HG03469 (cell line): Measurements from ENCODE around the gene INCA1.

Experiments used
- ATAC-seq: cut with Tn5 transposase; IDR thresholded peaks from one replicate; pipeline ENCODE4 v1.9.1; 2021; ENCODE audit warnings: mild to moderate bottlenecking, moderate library complexity, moderate number of reproducible peaks; ENCODE audit not compliant: unreplicated experiment

The INCA1 gene

DNA sequence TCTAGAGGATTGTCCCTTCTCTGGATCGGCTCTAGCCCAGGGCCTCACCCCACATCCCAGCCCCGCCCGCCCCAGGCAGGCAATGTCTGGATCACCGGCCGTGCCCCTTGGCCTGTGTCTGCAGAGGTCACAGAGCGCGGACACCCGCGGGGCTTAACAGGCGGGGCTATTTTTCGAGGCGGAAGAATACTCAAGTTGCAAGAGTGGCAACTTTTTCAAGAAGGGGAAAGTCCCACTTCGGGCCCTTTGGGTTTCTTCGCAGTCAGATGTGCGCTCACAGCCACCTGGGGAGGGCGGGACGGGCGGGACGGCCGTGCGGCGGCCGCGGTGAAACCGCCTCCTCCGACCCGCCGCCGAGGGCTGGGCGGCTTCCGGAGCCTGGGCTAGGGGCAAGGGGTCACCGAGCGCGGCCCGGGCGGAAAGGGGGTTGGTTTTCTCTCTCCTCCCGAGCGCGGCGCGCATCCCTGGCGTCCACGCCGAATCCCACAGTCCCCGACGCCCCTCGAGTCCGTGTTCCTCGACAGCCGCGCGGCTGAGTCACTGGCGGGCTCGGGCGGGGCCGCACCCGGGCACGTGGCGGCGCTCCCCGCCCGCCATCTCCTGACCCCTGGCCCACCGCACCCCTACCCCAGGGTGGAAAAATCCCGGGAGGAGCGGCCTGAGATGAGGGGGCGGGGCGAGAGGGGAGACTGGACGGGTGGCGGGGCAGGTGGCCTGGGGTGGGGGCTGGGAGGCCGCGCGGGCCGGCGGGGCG is 47.8 kb downstream of the INCA1 start:
- no peak for ATAC-seq

DNA sequence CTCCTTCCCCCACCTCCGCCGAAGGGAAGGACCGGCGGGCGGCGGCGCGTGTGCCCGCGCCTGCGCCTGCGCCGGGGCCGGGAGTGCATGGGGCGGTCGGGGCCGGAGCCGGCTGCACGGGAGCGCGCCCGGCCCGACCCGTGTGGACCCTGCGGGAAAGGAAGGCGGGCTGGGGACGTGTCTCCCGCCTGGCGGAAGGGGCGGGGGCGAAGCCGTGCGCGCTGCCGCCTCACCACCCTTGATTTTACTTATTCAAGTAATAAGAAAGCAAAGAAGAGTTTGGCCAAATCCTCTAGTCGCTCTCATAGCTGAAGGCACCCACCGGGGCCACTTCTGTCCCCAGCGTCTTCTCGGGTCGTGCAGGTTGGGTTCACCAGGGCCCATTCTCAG is 48.4 kb downstream of the INCA1 start:
- ATAC-seq = no peak

GRCh38 chr17:4948166-4948930 is 49.0 kb downstream of the INCA1 start, which contains the start of gene PFN1:
Gene PFN1 (minus strand): TSS chr17:4948530. CDS start chr17:4948394, 136 bp downstream.
- ATAC-seq = no peak

DNA sequence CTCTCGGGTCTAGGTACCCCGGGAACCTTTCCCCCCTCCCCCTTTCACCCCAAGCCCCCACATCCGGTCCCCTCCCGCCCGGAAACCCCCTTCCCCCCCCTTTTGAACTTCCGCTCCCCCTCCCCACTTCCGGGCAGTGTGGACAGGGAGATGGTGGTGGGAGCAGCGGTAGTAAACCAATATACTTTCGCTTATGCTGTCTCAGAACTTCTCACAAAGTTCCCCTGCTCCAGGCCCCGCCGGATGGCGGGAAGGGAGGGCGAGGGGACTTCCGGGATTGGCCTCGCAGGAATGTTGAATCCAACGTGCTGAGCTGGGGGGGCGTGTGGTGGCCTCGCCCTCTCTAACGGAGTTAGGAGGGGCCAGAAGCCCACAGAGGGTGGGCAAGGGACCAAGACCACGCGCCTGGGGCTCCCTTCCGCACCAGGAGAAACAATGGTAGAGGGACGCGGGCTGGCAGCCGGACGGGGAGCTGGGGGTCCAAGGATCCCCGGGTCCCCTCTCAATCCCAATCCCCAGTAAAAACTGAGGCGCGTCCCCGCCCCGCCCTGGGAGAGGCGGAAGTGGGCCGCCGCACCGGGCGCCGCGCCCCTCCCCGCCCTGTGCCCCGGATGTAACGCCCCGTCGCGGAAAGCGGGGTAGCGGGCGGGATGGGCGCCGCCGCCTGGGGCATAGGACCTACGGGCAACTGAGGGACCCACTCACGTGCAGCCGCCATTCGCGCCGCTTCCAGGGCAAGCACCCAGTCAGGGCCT is 49.7 kb downstream of the INCA1 start:
- no peak for ATAC-seq

DNA sequence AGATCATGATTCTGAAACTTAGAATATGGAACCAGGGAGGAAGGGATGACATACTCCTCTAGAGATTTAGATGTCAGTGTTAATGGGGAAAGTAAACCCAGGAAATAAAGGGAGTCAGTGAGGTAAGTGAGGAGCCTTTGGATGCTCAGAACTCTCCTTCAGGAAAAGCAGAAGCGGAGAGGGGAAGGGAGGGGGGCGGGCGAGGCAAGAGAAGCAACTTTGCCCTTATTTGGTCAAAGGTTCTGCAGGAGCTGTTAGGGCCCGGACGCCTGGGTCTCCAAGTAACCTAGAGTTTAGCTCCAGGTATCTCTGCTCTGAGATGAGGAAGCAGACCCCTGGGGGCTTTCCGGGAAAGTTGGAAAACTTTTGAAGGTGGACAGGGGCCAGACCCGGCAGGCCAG is 50.3 kb downstream of the INCA1 start:
- no peak for ATAC-seq

DNA sequence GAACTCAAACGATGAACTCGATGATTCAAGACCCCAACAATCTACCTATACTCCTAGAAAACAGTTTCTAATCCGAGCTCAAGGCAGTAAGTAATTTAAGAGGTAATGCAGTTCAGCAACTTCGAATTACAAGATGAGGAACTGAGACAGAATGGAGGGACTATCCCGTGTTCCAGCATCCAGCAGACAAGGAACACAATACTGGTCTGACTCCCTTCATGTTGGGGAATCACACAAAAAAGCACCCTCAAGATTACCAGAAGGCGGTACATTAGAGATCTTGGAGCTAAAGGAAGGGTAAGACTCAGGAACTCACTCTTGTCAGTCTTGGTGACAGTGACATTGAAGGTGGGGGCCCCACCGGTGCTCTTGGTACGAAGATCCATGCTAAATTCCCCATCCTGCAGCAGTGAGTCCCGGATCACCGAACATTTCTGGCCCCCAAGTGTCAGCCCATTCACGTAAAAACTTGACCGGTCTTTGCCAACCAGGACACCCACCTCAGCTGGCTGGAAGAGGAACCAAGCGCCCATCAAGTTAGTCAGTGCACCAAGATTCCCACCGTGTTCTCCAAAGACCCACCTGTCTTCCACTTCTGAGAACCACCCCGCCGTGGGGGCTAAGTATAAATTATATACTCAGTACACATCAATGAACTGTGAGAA is 50.9 kb downstream of the INCA1 start:
- ATAC-seq = no peak

DNA sequence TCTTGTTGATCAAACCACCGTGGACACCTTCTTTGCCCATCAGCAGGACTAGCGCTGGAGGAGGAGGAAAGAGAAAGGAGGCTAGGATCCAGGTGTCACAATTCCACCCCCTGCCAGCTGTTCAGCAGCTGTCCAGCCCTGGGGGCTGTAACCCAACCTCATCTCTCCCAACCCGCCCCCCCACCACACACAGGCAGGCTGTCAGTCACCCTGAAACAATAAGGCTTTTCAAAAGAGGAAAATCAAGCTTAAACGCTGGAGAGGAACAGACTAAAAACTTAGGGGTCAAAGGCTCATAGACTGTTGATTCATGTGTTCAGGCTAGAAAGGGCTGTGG is 51.4 kb downstream of the INCA1 start:
- no peak for ATAC-seq

GRCh38 chr17:4945176-4945943 is 52.0 kb downstream of the INCA1 start:
- no peak for ATAC-seq

- ATAC-seq = no peak
Observed at GRCh38 chr17:4944554-4945175, 52.7 kb downstream of the INCA1 start.

GRCh38 chr17:4944163-4944553 is 53.2 kb downstream of the INCA1 start:
- no peak for ATAC-seq

DNA sequence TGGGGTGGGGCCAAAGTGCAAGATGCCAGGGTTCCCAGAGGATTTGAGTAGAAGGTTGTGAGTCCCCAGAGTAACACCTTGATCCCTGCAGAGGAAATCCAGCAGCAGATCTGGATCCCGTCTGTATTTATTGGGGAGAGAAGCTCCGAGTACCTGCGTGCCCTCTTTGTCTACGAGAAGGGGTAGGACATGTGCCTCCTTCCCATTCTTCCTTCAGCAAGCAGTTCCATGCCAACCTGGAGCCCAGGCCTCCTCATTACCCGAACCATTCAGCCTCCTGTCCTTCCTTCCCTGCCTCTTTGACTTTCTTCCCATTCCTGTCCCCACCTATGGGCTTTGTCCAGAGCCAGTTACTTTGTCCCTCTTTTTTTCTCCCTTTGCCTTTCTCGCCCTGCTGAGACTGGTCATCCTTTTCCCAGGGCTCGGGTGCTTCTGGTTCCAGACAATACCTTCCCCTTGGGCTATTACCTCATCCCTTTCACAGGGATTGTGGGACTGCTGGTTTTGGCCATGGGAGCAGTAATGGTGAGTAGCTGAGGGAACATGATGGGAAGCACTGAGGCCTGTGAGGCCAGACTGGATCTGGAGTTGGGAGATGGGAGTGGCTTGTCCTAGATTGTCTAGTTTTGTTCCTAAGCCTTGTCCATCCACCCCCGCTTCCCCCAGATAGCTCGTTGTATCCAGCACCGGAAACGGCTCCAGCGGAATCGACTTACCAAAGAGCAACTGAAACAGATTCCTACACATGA is 54.4 kb downstream of the INCA1 start:
- ATAC-seq = no peak

GRCh38 chr17:4941319-4941610 is 56.1 kb downstream of the INCA1 start:
- ATAC-seq = no peak

GRCh38 chr17:4940555-4941318 is 56.6 kb downstream of the INCA1 start:
- no peak for ATAC-seq

DNA sequence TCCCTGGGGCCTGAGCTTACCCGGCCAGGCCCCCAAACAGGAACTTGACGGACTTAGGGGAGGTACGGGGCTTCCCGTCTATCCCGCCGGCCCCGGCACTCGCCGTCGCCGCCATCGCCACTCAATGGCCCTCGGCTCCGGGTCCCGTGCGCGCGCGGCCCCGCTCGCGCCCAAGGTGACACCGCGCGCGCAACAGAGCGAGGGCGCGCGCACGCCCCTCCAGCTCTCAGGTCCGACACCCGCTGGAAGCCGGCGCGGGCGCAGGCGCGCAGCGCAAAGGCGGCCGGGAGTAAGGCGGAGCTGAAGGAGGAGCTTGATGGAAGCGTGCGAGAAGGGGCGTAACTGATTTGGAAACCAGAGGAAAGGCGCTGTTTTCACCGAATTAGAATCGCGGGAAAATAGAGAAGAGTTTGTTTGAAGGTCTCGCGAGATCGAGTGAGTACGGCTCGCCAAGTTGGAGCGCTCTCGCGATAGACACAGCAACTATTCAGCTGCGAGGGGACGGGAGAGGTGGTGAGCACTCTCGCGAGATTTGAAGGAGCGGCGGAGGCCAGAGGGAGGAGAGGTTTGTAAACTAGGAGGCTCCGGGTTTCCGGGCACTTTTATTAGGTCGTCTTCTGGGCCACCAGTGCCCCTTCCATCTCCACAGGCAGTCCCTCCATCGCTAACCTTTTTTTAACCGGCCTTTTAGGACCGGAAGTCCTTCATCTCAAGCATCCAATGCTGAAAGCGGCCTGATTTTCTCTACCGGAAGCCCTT is 57.3 kb downstream of the INCA1 start, which contains the start of the genes RNF167 and SLC25A11:
Gene RNF167 (plus strand): TSS at position 473 of the 759 bp plus-strand sequence. CDS start 642 bp downstream, outside the sequence.
Gene SLC25A11 (minus strand): TSS at position 251 of the 759 bp plus-strand sequence. CDS start 136 bp downstream, at position 115.
- peak; percentile 54 for ATAC-seq

- ATAC-seq = peak; percentile 7
Observed at GRCh38 chr17:4939546-4939795, 57.9 kb downstream of the INCA1 start.

GRCh38 chr17:4938688-4939545 is 58.4 kb downstream of the INCA1 start:
- ATAC-seq = no peak
